ENCODE results near the gene GAL3ST2. TPM values are rescaled to one million over a fixed set of nuclear protein-coding genes. Genes with fewer than 3 reads are reported as not detected.

Gene GAL3ST2
- total RNA-seq (2022; extraction: Qiagen RNA extraction) = 0.11 to 0.37 TPM (median 0.25 TPM) in 5 replicates

GRCh38 chr2:241776336-241777169, at the start of gene GAL3ST2:
Gene GAL3ST2, plus strand, starts transcription at chr2:241776822. Its CDS starts 134 bp downstream, at chr2:241776956.

GRCh38 chr2:241734467-241735208, 42.0 kb upstream of the GAL3ST2 start, which contains the start of gene D2HGDH:
Gene D2HGDH, plus strand, starts transcription at chr2:241734630. Its CDS starts 595 bp downstream, at chr2:241735225.

GRCh38 chr2:241808721-241809382, 32.2 kb downstream of the GAL3ST2 start, which contains the start of gene NEU4:
Gene NEU4, plus strand, starts transcription at chr2:241809193. Its CDS starts 5,292 bp downstream, at chr2:241814485.

Other genes starting within 250 kb of the GAL3ST2 start
- 28.3 to 40.7 TPM (median 38.1 TPM) in 5 replicates for gene BOK, start 218.1 kb upstream of the GAL3ST2 start, total RNA-seq (2022; extraction: Qiagen RNA extraction)
- gene THAP4, start 139.7 kb upstream of the GAL3ST2 start, total RNA-seq (2022; extraction: Qiagen RNA extraction) = 60.4 to 82.6 TPM (median 76.5 TPM) in 5 replicates
- gene ATG4B, start 139.1 kb upstream of the GAL3ST2 start, total RNA-seq (2022; extraction: Qiagen RNA extraction) = 47.1 to 71.6 TPM (median 48.4 TPM) in 5 replicates
- gene DTYMK, start 90.0 kb upstream of the GAL3ST2 start, total RNA-seq (2022; extraction: Qiagen RNA extraction) = 120 to 156 TPM (median 134 TPM) in 5 replicates
- gene ING5, start 74.8 kb upstream of the GAL3ST2 start, total RNA-seq (2022; extraction: Qiagen RNA extraction) = 18.8 to 25.8 TPM (median 21.4 TPM) in 5 replicates
- gene D2HGDH, start 42.2 kb upstream of the GAL3ST2 start, total RNA-seq (2022; extraction: Qiagen RNA extraction) = 6.0 to 10.3 TPM (median 9.1 TPM) in 5 replicates
- gene NEU4, start 32.4 kb downstream of the GAL3ST2 start, total RNA-seq (2022; extraction: Qiagen RNA extraction) = 0.13 to 0.40 TPM (median 0.21 TPM) in 5 replicates
- 0.02 TPM in 1 of 5 replicates, not detected in the others for gene PDCD1, start 82.1 kb downstream of the GAL3ST2 start, total RNA-seq (2022; extraction: Qiagen RNA extraction)
- gene RTP5, start 92.9 kb downstream of the GAL3ST2 start, total RNA-seq (2022; extraction: Qiagen RNA extraction) = not detected in 5 replicates

Measured in A549 treated with AZD2906 at 1 μM for 4 hours (cell line).